ENCODE measurements around the gene UNC5CL.
"Not testable (repeated sequence)": the region's sequence is repeated elsewhere in the genome, so short reads cannot be mapped to it uniquely, and the experiment has no call there.

UNC5CL gene

DNA sequence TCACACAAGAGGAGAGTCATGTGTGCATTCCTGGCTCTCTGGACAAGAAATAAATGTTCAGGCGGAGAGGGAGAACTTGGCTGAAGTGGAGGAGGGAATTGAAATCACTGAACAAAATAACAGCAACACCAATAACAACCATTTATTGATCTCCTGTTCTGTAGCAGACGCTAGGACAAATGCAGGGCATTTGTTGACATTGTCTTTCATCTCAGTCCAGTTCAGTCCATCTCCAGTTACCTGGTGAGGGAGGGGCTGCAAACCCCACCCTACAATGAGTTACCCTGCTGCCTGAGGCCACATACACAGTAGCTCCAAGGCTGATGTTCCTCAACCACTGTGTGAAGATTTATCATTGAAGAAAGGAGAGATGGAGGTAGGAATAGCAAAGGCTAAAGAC is 27.3 kb downstream of the UNC5CL start:
- in situ Hi-C loops (cut with HindIII; ENCODE audit: low sequenced_read_pairs) = no loop called here

DNA sequence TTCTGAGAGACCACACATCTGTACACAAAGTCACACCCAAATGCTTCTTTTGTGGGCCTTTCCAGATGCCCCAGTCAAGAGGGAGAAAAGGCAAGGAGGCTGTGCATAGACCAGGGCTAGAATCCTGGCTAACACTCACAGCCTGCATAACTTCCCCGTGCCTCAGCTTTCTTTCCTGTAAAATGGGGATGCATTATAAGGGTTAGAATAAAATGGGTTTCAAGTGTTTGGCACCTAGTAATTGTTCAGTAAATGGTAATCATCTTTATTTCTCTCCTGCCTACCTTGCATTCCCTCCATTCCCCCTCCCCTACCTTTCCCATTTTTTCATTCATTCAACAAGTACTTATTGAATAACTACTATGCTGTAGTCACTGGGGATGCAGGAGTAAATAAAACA is 29.4 kb downstream of the UNC5CL start:
- in situ Hi-C loops (cut with HindIII; ENCODE audit: low sequenced_read_pairs) = no loop called here

DNA sequence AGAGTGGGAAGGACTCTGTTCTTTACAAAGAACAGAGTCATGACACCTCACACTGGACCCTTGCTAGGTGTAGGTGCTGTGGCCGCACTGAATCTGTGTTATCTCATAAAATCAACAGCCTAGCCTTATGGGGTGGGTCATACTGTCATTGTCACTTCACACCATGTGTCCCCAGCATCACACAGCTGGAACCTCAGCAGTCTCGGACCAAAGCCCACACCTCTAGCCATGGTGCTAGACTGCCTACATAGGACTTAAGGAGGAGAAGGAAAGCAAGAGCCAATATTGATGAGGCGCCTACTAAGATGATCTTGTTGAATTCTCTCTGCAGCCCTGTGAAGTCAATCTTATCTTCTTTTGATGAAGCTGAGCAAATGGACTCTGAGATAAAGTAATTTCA is 31.0 kb downstream of the UNC5CL start:
- in situ Hi-C loops (cut with HindIII; ENCODE audit: low sequenced_read_pairs) = no loop called here

DNA sequence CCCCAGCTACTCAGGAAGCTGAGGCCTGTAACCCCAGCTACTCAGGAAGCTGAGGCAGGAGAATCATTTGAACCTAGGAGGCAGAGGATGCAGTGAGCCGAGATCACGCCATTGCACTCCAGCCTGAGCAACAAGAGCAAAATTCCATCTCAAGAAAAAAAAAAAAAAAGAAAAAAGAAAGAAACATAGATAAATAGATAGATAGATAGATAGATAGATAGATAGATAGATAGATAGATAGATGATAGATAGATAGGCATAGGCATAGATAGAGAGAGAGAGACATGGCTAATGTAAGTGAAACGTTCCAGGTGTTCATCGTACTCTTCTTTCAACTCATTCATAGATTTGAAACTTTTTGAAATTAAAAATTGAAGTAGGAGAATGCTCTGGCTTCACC is 32.0 kb downstream of the UNC5CL start:
- in situ Hi-C loops (cut with HindIII; ENCODE audit: low sequenced_read_pairs) = not testable (repeated sequence)

DNA sequence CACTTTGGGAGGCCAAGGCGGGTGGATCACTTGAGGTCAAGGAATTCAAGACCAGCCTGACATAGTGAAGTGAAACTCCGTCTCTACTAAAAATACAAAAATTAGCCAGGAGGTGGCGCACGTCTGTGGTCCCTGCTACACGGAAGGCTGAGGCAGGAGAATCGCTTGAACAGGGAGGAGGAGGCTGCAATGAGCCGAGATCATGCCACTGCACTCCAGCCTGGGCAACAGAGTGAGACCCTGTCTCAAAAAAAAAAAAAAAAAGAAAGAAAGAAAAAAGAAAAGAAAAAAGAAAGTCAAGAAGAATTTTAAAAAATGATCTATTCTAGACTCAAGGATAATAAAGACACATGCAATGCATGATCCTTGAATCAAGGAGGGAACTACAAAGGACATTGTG is 32.8 kb downstream of the UNC5CL start:
- in situ Hi-C loops (cut with HindIII; ENCODE audit: low sequenced_read_pairs) = not testable (repeated sequence)

DNA sequence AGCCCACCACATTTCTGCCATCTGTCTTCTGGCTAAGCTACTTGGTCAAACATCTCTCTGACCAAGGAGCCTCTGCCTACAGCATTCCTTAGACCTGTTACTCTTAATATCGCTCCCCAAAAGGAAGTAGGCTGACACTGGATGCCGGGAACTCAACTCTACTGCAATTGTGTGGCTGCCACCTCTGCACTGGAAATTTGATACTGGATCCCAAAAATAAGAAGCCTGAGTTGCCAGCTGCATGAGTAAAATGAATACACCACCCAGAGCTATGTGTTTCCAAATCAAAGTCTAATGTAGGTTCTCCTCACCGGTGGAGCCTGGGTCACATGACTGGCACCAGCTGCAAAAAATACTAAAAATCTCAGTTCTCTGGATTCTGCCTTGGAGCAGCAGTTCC is 36.9 kb downstream of the UNC5CL start:
- in situ Hi-C loops (cut with HindIII; ENCODE audit: low sequenced_read_pairs) = no loop called here

DNA sequence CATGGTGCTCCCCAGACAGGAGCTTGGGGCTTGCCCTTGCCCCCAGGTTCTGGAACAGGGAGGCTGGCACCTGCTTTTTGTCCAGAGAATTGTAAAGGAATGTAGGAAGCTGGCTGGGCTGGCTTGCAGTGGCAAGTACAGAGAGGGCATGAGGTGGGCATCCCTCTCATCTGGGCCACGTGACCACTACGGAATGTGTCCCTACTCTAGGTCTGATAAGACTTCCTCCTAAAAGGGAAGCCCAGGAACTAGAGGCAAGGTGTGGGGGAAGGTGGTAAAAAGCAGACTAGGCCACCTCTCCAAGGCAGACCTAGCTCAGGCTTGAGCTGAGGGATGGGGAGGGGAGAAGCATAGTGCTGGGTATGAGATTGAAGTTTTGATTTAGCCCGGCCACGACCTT is 38.8 kb downstream of the UNC5CL start:
- in situ Hi-C loops (cut with HindIII; ENCODE audit: low sequenced_read_pairs) = no loop called here

DNA sequence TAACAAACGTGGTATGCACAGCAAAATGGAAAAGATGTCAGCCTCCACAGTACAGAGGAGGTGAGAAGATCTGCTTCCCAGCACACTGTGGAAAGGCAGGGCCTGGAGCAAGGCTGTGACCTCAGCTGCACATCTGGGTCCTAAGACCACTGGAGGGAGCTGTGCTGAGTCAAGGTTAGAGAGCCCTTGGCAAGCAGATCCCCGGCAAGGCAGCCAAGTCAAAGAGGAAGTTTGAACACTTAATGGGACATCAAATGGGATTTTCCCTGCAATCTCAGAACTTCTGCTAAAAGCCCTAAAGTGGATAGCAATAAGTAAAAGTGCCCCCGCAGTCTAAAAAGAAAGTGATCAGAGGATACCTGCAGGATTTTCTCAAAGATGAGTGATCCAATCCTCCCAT is 39.5 kb downstream of the UNC5CL start:
- in situ Hi-C loops (cut with HindIII; ENCODE audit: low sequenced_read_pairs) = no loop called here

DNA sequence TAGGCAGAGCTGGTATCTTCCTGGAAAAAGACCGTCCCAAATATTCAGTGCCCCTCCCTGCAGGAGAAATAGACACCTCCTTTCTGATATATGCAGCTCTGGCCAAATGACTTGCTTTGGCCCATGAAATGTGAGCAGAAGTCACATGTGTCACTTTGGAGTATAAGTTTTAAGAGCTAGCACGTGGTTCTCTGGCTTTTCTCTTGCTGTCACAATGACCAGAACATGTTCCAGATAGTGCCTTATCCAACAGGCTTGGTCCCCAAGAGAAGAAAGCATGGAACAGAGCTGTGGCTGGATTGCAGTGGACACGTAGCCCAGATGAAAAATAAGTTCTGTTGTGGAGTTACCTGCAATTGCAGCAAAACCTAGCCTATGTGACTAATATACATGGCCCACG is 40.4 kb downstream of the UNC5CL start:
- in situ Hi-C loops (cut with HindIII; ENCODE audit: low sequenced_read_pairs) = no loop called here

DNA sequence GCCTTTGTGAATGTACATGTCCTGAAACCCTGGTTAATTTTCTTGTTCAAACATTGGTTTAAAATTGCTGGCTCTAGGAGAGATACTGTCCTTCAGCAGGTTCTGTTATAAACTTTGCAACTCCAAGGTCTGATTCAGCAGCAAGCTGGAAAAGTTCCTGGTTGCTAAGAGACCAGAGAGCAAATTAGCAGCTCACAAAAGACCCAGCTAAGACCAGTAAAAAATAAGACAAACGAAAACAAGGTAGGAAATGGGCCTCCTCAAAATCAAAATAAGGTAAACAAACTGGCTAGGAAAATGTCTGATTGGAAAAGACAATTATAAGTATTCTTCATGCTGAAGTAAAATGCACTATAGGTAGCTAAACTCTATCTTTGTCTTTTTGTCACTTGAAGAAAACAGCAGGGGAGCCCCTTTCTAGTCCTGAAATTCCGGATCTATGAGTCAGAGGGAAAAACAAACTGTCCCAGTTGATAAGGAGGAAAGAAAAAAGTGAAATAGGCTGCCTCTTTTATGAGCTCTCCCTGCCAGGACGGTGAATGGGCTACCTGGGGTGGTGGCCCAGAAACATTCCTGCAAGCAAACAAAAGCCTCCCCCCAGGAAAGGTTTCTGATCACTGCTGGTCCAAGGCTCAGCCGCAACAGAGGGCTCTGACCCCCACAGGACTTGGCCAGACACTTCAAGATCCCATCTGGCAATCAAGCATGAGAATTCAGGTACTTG is 41.6 kb downstream of the UNC5CL start:
- in situ Hi-C loops (cut with HindIII; ENCODE audit: low sequenced_read_pairs) = no loop called here

DNA sequence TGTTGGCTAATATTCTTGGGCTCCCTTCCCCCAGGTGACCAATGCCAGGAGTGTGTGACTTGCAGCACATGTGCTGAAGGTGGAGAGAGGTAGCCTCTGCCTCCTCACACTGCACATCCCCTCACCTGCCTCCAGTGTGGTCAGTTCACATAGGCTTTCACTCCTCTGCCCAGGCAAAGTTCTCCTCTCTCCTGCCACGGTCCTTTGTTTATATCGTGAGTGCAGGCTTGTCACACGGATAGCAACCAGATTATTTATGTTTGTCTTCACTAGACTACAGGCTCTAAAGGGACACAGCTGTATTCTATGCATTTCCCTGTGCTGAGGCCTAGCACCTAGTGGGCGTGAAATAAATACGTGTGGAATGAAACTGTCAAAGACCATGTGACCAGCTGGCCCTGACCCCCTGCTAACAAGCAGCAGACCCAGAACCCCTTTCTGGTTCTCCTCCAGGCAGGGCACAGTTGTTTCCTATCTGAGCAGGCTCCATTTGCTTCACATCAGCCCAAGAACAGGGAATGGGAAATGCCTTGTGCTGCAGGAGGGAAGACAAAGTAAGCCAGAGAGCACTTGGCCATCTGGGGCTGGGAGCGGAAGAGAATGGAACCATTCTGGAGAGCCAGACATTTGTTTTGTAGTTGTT is 42.3 kb downstream of the UNC5CL start:
- in situ Hi-C loops (cut with HindIII; ENCODE audit: low sequenced_read_pairs) = no loop called here

DNA sequence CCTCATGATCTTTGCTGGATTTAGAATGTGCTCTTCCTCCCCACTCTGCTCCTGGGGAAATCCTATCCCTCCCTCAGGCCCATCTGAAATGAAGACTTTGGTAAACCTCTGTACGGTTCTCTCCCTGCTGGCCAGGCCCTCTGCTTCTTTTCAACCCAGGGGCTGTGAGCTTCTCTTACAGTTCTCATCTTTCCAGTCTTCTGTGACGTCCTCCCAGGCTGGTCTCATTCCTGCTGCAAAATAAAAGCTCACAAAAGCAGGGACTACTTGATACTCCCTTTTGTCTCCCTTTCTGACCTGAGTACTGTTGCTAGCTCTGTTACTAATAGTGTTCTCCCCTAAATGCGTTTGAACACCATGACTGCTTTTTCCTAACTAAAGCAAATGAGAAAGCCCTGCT is 46.3 kb downstream of the UNC5CL start:
- in situ Hi-C loops (cut with HindIII; ENCODE audit: low sequenced_read_pairs) = no loop called here

DNA sequence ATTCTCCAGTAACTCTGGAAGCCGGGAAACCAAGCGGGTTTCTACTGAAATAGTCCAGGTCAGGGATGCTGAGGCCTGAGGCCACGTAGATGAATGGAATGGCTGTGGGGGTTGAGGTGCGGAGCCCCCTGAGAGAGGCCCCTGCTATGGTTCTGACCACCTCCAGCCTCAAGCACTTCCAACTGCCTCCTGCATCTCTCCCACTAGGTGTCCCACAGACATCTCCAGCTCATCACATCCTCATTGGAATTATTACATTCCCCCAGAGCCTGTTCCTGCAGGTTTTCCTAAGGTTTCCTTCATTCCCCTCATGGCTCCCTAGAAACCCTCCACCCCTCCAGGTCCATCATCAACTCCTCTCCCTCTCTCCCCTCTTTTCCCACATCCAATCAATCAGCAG is 48.7 kb downstream of the UNC5CL start:
- in situ Hi-C loops (cut with HindIII; ENCODE audit: low sequenced_read_pairs) = no loop called here

DNA sequence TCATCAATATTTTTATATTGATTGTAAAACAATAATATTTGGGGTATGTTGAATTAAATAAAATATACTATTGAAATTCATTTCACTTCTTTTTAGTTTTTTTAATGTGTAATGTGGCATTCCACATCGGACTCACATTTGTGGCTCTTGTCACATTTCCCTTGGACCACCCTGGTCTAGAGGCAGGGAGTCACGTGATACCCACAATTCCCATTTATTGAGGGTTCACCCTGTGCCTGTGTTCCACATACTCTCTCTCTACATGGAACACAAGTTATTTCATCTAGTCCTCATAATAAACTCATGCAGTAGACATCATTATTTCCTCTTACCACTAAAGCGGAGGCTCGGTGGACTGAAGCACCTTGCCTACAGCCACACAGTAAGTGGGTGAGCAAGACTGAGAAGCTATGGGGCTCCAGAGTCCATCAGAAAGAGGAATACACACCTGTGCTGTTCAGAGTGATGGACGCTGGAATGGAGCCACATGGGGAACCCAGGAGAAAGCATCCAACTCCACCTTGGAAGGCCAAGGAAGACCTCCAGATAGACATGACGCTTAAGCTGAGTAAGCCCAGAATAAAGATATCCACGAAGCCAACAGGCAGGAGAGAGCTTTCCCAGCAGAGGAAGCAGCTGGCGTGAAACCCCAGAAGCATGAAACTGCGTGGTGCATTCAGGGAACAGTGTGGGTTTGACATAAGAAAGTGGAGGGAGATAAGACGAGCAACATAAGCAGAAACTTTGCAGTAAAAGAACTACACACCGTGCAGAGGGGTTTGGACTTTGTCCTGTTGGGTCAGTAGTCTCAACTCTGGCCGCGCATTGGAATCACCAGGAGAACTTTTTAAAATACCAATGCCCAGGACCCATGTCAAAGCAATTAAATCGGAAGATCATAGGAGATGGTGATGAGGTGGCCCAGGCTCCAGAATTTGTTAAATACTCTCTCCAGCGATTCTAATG is 49.5 kb downstream of the UNC5CL start:
- in situ Hi-C loops (cut with HindIII; ENCODE audit: low sequenced_read_pairs) = no loop called here

DNA sequence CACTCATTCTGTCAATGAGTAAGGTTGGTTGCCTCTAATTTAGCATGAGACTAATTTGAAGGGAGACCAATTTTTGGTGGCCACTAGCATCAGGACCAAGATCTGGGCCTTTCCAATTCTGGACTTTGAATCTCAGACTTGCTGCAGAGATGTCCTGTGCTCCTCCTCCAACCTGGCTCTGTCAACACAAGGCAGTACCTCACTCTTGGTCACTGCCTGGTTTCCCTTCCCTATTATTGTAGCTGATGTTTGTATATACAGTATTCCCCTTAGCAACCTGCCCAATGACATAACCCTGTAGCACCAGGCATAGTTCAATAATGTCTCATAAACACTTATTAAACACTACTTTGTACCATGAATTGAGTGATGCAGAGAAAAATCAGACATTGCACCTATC is 50.4 kb downstream of the UNC5CL start:
- in situ Hi-C loops (cut with HindIII; ENCODE audit: low sequenced_read_pairs) = no loop called here

DNA sequence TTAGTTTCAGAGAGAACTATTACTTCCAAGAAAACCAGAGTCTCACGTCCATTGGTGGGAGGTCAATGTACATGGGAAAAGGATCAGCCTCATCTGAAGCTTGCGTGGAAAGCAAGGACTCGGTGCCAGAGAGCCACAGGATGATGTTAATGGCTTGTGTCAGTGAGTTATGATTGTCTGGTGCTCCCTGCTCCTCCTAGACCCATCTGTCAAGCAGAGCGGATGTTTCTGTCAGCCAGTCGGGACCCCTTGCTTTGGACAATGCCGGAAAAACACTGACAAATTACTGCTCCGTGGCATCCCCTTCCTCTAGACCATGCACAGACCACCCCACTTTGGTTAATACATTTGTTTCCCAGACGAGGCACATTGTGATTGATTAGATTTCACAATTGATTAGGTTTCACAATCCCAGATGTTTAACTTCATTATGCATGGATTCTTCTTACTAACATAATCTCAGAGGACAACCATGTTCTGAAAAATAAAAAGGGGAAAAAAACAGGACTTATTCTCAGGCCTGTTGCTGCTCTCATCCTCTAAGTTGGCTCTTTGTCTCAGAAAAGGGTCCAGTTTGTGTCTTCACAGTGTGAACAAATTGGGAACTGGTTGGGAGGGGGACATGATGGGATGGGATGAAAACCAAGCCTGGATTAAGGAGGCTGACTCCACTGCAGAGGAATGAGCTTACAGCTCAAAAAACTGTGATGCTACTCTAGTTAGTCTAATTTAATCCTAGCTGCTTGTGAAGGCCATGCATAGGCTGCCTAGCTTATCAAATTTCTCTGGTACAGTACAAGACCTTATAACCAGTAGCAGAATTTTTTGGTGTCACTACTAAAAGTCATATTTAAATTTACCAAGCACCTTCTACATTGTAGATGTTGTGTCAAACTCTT is 51.9 kb downstream of the UNC5CL start:
- in situ Hi-C loops (cut with HindIII; ENCODE audit: low sequenced_read_pairs) = no loop called here

DNA sequence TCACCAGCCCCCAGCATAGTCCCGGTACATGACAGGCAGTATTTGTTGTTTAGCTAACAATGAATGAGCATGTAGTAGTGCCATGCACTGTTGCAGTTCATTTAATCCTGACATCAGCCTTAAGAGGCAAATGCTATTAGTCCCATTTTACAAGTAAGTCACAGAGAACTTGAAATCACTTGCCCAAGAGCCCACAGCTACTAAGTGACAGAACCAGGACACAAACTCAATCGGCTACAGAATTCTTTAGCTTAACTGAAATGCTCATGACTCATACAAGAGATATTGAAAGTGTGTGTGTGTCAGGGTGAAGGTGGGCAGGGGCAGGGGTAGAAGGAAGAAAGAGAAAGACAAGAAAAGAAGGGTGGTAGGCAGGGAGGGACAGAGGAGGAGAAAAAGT is 52.7 kb downstream of the UNC5CL start:
- in situ Hi-C loops (cut with HindIII; ENCODE audit: low sequenced_read_pairs) = no loop called here

DNA sequence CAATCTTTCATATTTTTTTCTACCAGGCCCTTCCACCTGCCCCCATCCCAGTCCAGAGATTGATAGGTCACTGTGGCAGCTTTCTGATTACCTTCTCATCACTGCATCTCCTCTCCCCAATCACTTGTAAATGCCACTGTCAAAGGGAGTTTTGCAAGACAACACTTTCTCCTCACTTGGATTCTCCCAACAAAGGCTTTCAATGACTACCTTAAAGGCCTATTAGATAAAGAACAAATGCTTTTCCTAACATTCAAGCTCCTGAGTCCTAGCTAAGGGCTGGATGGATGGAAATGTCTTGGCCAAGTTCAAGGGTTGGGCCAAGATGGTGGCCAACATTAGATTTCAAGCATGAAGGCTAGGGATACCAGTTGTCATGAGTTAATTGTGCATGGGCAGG is 55.3 kb downstream of the UNC5CL start:
- in situ Hi-C loops (cut with HindIII; ENCODE audit: low sequenced_read_pairs) = no loop called here

DNA sequence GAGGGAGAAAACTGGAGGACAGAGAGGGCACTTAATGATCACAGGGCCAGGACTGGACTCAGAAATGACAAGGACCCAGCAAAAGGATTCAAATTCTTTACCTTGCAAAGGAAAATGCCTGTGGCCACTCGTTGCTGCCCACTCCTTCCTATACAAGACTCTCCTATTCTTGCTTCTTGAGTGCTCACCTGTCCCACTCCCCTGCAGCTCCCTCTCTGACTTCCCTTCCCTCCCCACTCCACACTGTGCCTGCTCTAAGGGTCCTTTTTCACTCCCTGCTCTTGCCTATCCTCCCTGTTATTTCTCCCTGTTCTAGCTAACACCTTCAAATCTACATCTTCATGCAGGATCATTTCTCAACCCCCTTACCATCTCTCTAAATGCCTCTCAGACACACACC is 56.1 kb downstream of the UNC5CL start:
- in situ Hi-C loops (cut with HindIII; ENCODE audit: low sequenced_read_pairs) = no loop called here

DNA sequence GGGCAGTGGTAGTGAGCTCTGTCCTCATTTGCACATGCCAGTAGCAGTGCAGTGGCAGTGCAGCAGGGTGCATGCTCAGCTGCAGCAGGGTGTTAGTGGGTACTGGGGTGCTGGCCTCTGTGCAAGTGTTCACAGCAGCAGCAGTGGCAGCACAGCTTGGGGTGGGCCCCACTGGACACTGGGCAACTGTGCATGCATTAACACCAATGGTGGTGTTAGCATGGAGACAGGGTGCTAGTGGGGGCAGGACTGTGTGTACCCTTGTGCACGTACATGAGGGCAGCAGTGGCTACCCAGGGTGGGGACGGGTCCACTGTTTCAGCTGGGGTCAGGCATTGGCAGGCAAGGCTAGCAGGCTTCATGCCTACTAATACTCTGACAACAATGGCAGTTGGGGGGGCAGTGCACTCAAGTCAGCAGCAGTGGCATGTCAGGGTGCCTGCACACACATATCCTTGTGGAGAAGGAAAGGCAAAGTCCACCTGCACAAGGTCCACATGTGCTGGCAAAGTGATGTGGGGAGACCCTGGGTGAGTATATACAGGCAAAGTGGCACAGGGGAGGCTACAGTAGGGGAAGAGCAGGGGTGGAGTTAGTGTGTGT is 60.2 kb downstream of the UNC5CL start:
- in situ Hi-C loops (cut with HindIII; ENCODE audit: low sequenced_read_pairs) = no loop called here

Measured in DLD1 (cell line).